Measurements from ENCODE around the gene CD58.

GRCh38 chr1:116567790-116568661, 2.8 kb downstream of the CD58 start:
- TF ChIP-seq CTCF (IDR thresholded peaks at IDR 0.05; ENCODE audit: insufficient read depth, low read length, poor library complexity, severe bottlenecking) (no peak), EZH2phosphoT487 (conservative IDR thresholded peaks at IDR 0.05; ENCODE audit: low read length) (no peak)
